Mucosa of descending colon (tissue), 3 donors: ENCODE results near the gene CFAP57. TPM values are rescaled to one million over a fixed set of nuclear protein-coding genes. Genes with fewer than 3 reads are reported as not detected.

Source experiments
- ATAC-seq: fragments of 200-7000 bp; cut with Tn5 transposase; one replicate; pipeline ENCODE4 v1.9.1; 2020; ENCODE audit warnings: mild to moderate bottlenecking, moderate library complexity
- DNase-seq, 3 donors: peaks; one replicate each; pipeline ENCODE4 v3.0.0-alpha.2; 2020
- H3K36me3 ChIP-seq: fragments of 200-600 bp; one replicate; pipeline ENCODE4 v1.8.0; 2021; ENCODE audit warnings: low read depth, mild to moderate bottlenecking
- H3K4me1 ChIP-seq: fragments of 200-600 bp; one replicate; pipeline ENCODE4 v1.8.0; 2021; ENCODE audit warnings: low read depth, mild to moderate bottlenecking
- H3K4me3 ChIP-seq: fragments of 200-600 bp; one replicate; pipeline ENCODE4 v1.8.0; 2021; ENCODE audit warnings: mild to moderate bottlenecking
- H3K9me3 ChIP-seq: fragments of 200-600 bp; one replicate; pipeline ENCODE4 v1.8.0; 2021; ENCODE audit warnings: mild to moderate bottlenecking
- CTCF ChIP-seq: fragments of 200-600 bp; IDR thresholded peaks from one replicate; pipeline ENCODE4 v1.8.0; 2022; ENCODE audit warnings: antibody characterized with exemption, mild to moderate bottlenecking
- intact Hi-C, 2 donors: fragments of 100-400 bp; cut with DNase I in 1 of 2; cut with micrococcal nuclease in 1 of 2; formaldehyde crosslinking; loops; one replicate each; pipeline versions ENCODE4 v1.11.0 to v1.11.1; 2022; cut with DNase I, micrococcal nuclease
- total RNA-seq, 3 donors: library from RNA; stranded (reverse); fragmentation: NEBNext Ultra II Directional in 2 of 3; extraction: Animal tissue kit (Norgen Biotek cat#: 25700) in 2 of 3; gene quantifications; one replicate each; pipeline versions ENCODE4 v1.2.1 to v1.2.4, GENCODE V29; 2021 to 2023
- donor health status: DM: no; HTN: no; CAD: no; lungs with moderate emphysema.
- donor health status: DM: no; HTN: no; CAD: no.
- donor health status: DM: no; HTN: yes; CAD: no.

Gene CFAP57
- total RNA-seq, 3 donors from 2014 or later: 0.34 TPM; not detected in 2

DNA sequence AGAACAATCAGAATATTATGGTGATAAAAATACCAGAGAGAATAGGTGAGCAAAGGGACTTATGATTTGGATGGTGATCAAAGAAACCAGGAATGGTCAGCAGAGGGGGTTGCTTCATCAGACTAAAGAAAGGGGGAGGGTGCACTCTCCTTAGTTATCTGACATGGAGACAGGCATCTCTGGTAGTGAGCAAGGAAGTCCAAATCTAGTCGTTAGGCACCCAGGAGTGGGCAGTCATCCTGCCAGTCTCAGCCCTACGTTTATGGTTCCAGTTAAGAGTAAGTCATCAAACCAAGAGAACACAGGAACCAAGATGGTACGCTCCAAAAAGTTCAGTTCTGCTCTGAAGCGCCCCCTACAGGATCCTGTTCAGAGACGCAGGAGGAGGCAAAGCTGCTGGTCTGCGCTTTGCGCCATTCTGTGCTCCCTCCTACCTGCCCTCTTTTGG lies 28.7 kb upstream of the CFAP57 start:
- no peaks in the 10 kb centered on the region for H3K9me3 ChIP-seq
- no peaks in the 10 kb centered on the region for H3K4me1 ChIP-seq
- no peak for DNase-seq
- TF ChIP-seq CTCF: no peak
- no peaks in the 10 kb centered on the region for H3K36me3 ChIP-seq
- ATAC-seq: no peak
- intact Hi-C loops: no loop called here
- no peak overlapping the region for H3K4me3 ChIP-seq

GRCh38 chr1:43144237-43144636 lies 27.9 kb upstream of the CFAP57 start:
- TF ChIP-seq CTCF: no peak
- ATAC-seq (no peak), DNase-seq (no peak)

DNA sequence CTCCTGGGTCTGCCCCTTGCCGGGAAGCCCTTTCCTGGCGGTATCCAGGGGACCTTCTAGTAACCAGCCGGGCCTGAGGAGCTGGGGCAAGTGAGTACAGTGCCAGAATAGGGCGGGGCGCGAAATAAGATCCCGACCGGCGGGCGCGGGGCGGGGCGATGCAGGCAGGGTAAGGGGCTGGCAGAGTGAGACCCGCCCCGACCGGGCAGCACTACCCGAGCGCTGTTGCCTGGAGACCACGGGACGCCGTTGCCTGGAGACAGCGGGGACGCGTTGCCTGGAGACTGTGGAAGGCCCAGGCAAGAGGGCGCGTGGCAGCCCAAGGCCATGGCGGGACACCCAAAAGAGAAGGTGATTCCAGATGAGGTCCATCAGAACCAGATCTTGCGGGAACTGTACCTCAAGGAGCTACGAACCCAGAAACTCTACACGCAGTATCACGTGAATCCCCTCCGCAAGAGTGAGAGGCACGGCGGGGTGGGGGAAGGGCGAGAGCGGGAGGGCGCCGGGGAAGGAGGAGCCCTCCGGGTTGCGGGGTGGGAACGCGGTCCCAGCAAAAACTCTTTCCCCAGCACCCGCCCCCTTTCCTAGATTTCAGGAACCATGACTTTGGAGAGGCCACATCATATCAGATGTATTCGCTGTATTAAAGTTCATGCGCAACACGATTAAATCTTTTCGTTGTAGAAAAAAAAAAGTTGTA lies 24.4 kb upstream of the CFAP57 start:
- Histone ChIP-seq H3K4me1 (no peaks in the 10 kb centered on the region), H3K9me3 (no peaks in the 10 kb centered on the region), H3K36me3 (no peaks in the 10 kb centered on the region), H3K4me3 (no peak overlapping the region)
- intact Hi-C loops: no loop called here
- TF ChIP-seq CTCF: no peak
- ATAC-seq: peak; percentile 85
- DNase-seq: peak; percentile 67 to 75 (median 70)

More at GRCh38 chr1:43144237-43144636, 27.9 kb upstream of the CFAP57 start:
- Histone ChIP-seq H3K36me3 (no peaks in the 10 kb centered on the region), H3K9me3 (no peaks in the 10 kb centered on the region), H3K4me1 (no peaks in the 10 kb centered on the region), H3K4me3 (no peak overlapping the region)
- intact Hi-C loops: no loop called here

GRCh38 chr1:43149889-43150288 lies 22.2 kb upstream of the CFAP57 start:
- ATAC-seq (no peak), DNase-seq (no peak)
- no peaks in the 10 kb centered on the region for H3K4me1 ChIP-seq
- TF ChIP-seq CTCF: no peak
- no peaks in the 10 kb centered on the region for H3K9me3 ChIP-seq
- intact Hi-C loops: no loop called here
- no peaks in the 10 kb centered on the region for H3K36me3 ChIP-seq
- no peak overlapping the region for H3K4me3 ChIP-seq

DNA sequence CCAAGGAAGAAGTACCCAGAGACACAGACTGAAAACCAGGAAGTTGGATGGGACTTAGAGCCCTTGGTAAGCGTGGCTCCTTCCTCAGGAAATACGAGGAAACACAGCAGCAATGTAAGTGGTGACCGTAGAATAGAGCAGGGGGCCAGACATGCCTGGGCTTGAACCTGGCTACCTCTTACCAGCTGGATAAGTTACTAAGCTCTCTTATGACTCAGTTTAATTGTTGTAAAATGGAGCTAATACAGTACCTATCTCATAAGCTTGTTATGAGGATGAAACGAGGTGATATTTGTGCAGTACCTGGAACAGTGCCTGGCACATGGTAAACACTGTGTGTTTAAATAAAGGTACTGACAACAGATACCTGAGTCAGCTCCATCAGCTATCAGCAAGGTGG lies 19.3 kb upstream of the CFAP57 start:
- no peaks in the 10 kb centered on the region for H3K4me1 ChIP-seq
- no peaks in the 10 kb centered on the region for H3K9me3 ChIP-seq
- no peak overlapping the region for H3K4me3 ChIP-seq
- H3K36me3 ChIP-seq: no peaks in the 10 kb centered on the region
- DNase-seq (no peak), ATAC-seq (no peak)
- no peak for TF ChIP-seq CTCF
- intact Hi-C loops: no loop called here
